Measurements from ENCODE around the gene LIMCH1. TPM values are rescaled to one million over a fixed set of nuclear protein-coding genes. Genes with fewer than 3 reads are reported as not detected.

LIMCH1 gene
- total and polyA plus RNA-seq, 12 donors: 28.2 to 206 (median 62.3) TPM

- Histone ChIP-seq H3K4me1 (replicated peaks in 1 of 2) (no peaks in the 10 kb centered on the region), H3K27ac (no peak overlapping the region), H3K9me3 (replicated peaks in 1 of 3) (no peaks in the 10 kb centered on the region), H3K27me3 (no peaks in the 10 kb centered on the region), H3K4me3 (no peak overlapping the region), H3K36me3 (replicated peaks in 1 of 2) (peaks cover 0 to 1% of the 10 kb centered on the region in 2 donors)
- 85 to 93% (median 90%) methylated on average over 3 of the region's 3 CpGs for WGBS, 4 donors
- DNase-seq: no peak
- intact Hi-C loops (cut with DNase I): no loop called here
- TF ChIP-seq CTCF (IDR thresholded peaks at IDR 0.05): no peak
- no peak for TF ChIP-seq POLR2A (IDR thresholded peaks at IDR 0.05)
These were observed 118.1 kb downstream of the LIMCH1 start for GRCh38 chr4:41656106-41656505.

GRCh38 chr4:41656572-41657520 lies 118.9 kb downstream of the LIMCH1 start:
- DNase-seq: no peak
- H3K27me3 ChIP-seq: no peaks in the 10 kb centered on the region
- H3K36me3 ChIP-seq (replicated peaks in 1 of 2): no peaks in the 10 kb centered on the region
- no peaks in the 10 kb centered on the region for H3K9me3 ChIP-seq (replicated peaks in 1 of 3)
- TF ChIP-seq POLR2A (IDR thresholded peaks at IDR 0.05) (no peak), CTCF (IDR thresholded peaks at IDR 0.05) (no peak)
- no peak overlapping the region for H3K4me3 ChIP-seq
- 79 to 83% (median 83%) methylated on average over 15 of the region's 15 CpGs for WGBS, 4 donors
- no peaks in the 10 kb centered on the region for H3K4me1 ChIP-seq (replicated peaks in 1 of 2)
- H3K27ac ChIP-seq: no peak overlapping the region
- intact Hi-C loops (cut with DNase I): no loop called here

GRCh38 chr4:41657561-41657960 lies 119.6 kb downstream of the LIMCH1 start:
- no peak for DNase-seq
- H3K4me1 ChIP-seq (replicated peaks in 1 of 2): no peaks in the 10 kb centered on the region
- no peaks in the 10 kb centered on the region for H3K9me3 ChIP-seq (replicated peaks in 1 of 3)
- H3K27ac ChIP-seq: no peak overlapping the region
- no peaks in the 10 kb centered on the region for H3K36me3 ChIP-seq (replicated peaks in 1 of 2)
- intact Hi-C loops (cut with DNase I): no loop called here
- no peaks in the 10 kb centered on the region for H3K27me3 ChIP-seq
- WGBS, 4 donors: 87 to 97% (median 89%) methylated on average over 4 of the region's 4 CpGs
- H3K4me3 ChIP-seq: no peak overlapping the region
- no peak for TF ChIP-seq CTCF (IDR thresholded peaks at IDR 0.05)
- no peak for TF ChIP-seq POLR2A (IDR thresholded peaks at IDR 0.05)

- Histone ChIP-seq H3K4me1 (replicated peaks in 1 of 2) (no peaks in the 10 kb centered on the region), H3K27ac (no peak overlapping the region), H3K36me3 (replicated peaks in 1 of 2) (no peaks in the 10 kb centered on the region), H3K27me3 (no peaks in the 10 kb centered on the region), H3K9me3 (replicated peaks in 1 of 3) (no peaks in the 10 kb centered on the region), H3K4me3 (no peak overlapping the region)
- no peak for DNase-seq
- intact Hi-C loops (cut with DNase I): no loop called here
- TF ChIP-seq POLR2A (IDR thresholded peaks at IDR 0.05) (no peak), CTCF (IDR thresholded peaks at IDR 0.05) (no peak)
- WGBS, 4 donors: 51 to 76% (median 63%) methylated on average over 4 of the region's 4 CpGs
These were observed 120.2 kb downstream of the LIMCH1 start for GRCh38 chr4:41658163-41658562.

All from adrenal gland (tissue), 12 donors.